ENCODE measurements around the gene CRB2. TPM values are rescaled to one million over a fixed set of nuclear protein-coding genes. Genes with fewer than 3 reads are reported as not detected.

CRB2 gene
- total and polyA plus RNA-seq, 2 donors (not counting 1 experiment from before 2014, with no cell fraction given), result not detected

DNA sequence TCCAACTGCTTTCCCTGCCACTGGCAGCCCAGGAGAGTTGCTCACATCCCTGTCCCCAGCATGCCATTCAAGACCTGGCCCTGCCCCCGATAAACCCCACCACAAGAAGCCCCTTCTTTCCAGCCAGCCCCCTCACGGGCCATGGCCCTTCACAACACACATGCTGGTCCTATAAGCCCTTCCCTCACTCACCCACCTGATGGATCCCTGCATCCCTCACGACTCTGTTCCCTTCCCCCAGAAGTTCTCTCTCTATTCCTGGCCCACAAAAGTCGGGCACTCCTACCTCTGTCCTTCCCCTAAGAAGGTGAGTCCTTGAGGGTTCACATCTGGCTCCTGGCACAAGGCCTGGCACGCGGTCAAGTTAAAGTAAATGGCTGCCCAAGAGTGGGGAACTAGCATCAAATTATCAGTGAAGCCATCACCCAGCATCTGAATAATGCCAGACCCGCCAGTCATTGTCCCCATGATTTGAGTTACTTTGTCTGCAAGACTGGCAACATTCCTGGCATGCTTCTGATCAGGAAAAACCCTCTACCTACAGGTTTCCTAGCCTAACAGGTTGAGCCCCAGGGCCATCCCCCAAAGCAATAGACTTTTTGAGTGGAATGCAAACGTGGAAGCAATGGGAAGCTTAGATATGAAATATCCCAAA, 65.9 kb downstream of the CRB2 start:
- Histone ChIP-seq H3K27ac (ENCODE audit: insufficient read depth, low read length) (no peak overlapping the region), H4K20me1 (ENCODE audit: control insufficient read depth, extremely low read depth, insufficient read depth, low read length) (no peaks in the 10 kb centered on the region), H3K36me3 (ENCODE audit: control insufficient read depth, insufficient read depth, low read length) (no peaks in the 10 kb centered on the region), H2AFZ (ENCODE audit: low read length) (no peak overlapping the region), H3K27me3 (ENCODE audit: control insufficient read depth, insufficient read depth, low read length) (no peaks in the 10 kb centered on the region), H3K4me3 (replicated peaks in 1 of 4; ENCODE audit: control extremely low read depth in 1 of 4, insufficient read depth in 1 of 4, low read depth in 3 of 4, low read length in 4 of 4) (no peak overlapping the region), H3K4me2 (ENCODE audit: extremely low read depth, insufficient read depth, low read length) (no peak overlapping the region), H3K9ac (ENCODE audit: insufficient read depth, low read length) (no peak overlapping the region), H3K79me2 (ENCODE audit: control insufficient read depth, insufficient read depth, low read length) (no peaks in the 10 kb centered on the region), H3K9me3 (ENCODE audit: control insufficient read depth, insufficient read depth, low read depth, low read length) (no peaks in the 10 kb centered on the region), H3K4me1 (ENCODE audit: control insufficient read depth, extremely low read depth, insufficient read depth, low read length) (no peaks in the 10 kb centered on the region)
- no peak for TF ChIP-seq EZH2 (IDR thresholded peaks at IDR 0.05; ENCODE audit: low read length, missing control alignments)
- TF ChIP-seq, protein P1, sequence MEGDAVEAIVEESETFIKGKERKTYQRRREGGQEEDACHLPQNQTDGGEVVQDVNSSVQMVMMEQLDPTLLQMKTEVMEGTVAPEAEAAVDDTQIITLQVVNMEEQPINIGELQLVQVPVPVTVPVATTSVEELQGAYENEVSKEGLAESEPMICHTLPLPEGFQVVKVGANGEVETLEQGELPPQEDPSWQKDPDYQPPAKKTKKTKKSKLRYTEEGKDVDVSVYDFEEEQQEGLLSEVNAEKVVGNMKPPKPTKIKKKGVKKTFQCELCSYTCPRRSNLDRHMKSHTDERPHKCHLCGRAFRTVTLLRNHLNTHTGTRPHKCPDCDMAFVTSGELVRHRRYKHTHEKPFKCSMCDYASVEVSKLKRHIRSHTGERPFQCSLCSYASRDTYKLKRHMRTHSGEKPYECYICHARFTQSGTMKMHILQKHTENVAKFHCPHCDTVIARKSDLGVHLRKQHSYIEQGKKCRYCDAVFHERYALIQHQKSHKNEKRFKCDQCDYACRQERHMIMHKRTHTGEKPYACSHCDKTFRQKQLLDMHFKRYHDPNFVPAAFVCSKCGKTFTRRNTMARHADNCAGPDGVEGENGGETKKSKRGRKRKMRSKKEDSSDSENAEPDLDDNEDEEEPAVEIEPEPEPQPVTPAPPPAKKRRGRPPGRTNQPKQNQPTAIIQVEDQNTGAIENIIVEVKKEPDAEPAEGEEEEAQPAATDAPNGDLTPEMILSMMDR (conservative IDR thresholded peaks at IDR 0.05 in 1 of 2, IDR thresholded peaks at IDR 0.05 in 1 of 2; ENCODE audit: low read depth in 1 of 2, low read length in 2 of 2), result no peak
- no peak for DNase-seq (ENCODE audit: low read depth in 2 of 2)

DNA sequence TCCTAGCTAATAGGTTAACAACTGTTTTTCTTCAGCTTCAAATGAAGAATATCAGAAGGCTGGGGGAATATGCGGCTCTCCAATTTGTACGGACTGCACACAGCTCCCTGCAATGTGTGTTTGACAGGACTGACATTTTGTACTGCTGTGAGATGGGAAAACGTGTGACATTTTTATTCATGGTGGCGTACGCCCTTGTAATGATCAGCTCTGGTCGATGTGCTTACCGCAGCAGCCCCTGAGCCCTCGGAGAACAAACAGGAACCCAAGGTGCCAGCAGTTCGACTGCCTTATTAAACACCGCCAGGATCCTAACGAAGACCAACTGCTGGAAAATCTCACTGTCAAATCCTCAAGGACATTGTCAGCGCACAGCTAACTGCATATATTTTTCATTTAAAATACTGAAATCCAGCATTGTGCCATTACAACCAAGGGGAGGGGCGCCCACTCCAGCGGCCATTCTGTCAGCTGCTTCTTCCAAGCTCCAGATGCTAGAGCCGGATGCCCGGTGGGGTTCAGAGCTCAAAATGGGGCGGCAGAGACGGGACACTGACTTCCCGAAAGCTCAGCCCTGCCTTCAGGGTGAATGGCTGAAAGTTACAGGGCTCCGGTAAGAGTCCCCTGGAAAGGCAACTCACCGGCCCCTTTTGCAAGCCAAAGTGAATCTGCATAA, 66.8 kb downstream of the CRB2 start:
- H3K27me3 ChIP-seq (ENCODE audit: control insufficient read depth, insufficient read depth, low read length), result no peaks in the 10 kb centered on the region
- H2AFZ ChIP-seq (ENCODE audit: low read length), result no peak overlapping the region
- no peaks in the 10 kb centered on the region for H3K4me1 ChIP-seq (ENCODE audit: control insufficient read depth, extremely low read depth, insufficient read depth, low read length)
- no peaks in the 10 kb centered on the region for H3K79me2 ChIP-seq (ENCODE audit: control insufficient read depth, insufficient read depth, low read length)
- no peak overlapping the region for H3K9ac ChIP-seq (ENCODE audit: insufficient read depth, low read length)
- no peak overlapping the region for H3K4me3 ChIP-seq (replicated peaks in 1 of 4; ENCODE audit: control extremely low read depth in 1 of 4, insufficient read depth in 1 of 4, low read depth in 3 of 4, low read length in 4 of 4)
- no peak overlapping the region for H3K27ac ChIP-seq (ENCODE audit: insufficient read depth, low read length)
- DNase-seq (ENCODE audit: low read depth in 2 of 2), result no peak
- H3K9me3 ChIP-seq (ENCODE audit: control insufficient read depth, insufficient read depth, low read depth, low read length), result no peaks in the 10 kb centered on the region
- H3K36me3 ChIP-seq (ENCODE audit: control insufficient read depth, insufficient read depth, low read length), result no peaks in the 10 kb centered on the region
- no peaks in the 10 kb centered on the region for H4K20me1 ChIP-seq (ENCODE audit: control insufficient read depth, extremely low read depth, insufficient read depth, low read length)
- no peak overlapping the region for H3K4me2 ChIP-seq (ENCODE audit: extremely low read depth, insufficient read depth, low read length)
- TF ChIP-seq EZH2 (IDR thresholded peaks at IDR 0.05; ENCODE audit: low read length, missing control alignments), result no peak
- TF ChIP-seq, protein P1 (conservative IDR thresholded peaks at IDR 0.05 in 1 of 2, IDR thresholded peaks at IDR 0.05 in 1 of 2; ENCODE audit: low read depth in 1 of 2, low read length in 2 of 2), result no peak

DNA sequence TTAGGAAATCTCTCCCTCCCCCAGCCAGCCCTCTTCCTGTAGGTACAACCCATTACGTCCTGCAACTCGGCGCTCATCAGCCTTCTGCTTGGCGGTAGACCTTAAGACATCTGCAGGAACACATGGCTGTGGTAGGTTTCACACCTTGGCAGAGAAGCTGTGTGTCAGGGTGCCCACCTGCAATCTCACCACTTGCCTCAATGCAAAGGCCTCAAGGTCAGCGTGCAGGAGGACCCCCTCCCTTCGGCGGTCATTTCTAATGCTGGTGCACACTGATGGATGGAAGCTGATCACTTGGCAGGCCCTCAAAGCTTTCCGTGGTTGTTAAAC, 67.3 kb downstream of the CRB2 start:
- Histone ChIP-seq H3K4me3 (replicated peaks in 1 of 4; ENCODE audit: control extremely low read depth in 1 of 4, insufficient read depth in 1 of 4, low read depth in 3 of 4, low read length in 4 of 4) (no peak overlapping the region), H3K9ac (ENCODE audit: insufficient read depth, low read length) (no peak overlapping the region), H3K4me1 (ENCODE audit: control insufficient read depth, extremely low read depth, insufficient read depth, low read length) (no peaks in the 10 kb centered on the region), H3K27ac (ENCODE audit: insufficient read depth, low read length) (no peak overlapping the region), H3K79me2 (ENCODE audit: control insufficient read depth, insufficient read depth, low read length) (no peaks in the 10 kb centered on the region), H3K27me3 (ENCODE audit: control insufficient read depth, insufficient read depth, low read length) (no peaks in the 10 kb centered on the region), H3K4me2 (ENCODE audit: extremely low read depth, insufficient read depth, low read length) (no peak overlapping the region), H3K9me3 (ENCODE audit: control insufficient read depth, insufficient read depth, low read depth, low read length) (no peaks in the 10 kb centered on the region), H2AFZ (ENCODE audit: low read length) (no peak overlapping the region), H4K20me1 (ENCODE audit: control insufficient read depth, extremely low read depth, insufficient read depth, low read length) (no peaks in the 10 kb centered on the region), H3K36me3 (ENCODE audit: control insufficient read depth, insufficient read depth, low read length) (no peaks in the 10 kb centered on the region)
- TF ChIP-seq, protein P1 (conservative IDR thresholded peaks at IDR 0.05 in 1 of 2, IDR thresholded peaks at IDR 0.05 in 1 of 2; ENCODE audit: low read depth in 1 of 2, low read length in 2 of 2), result no peak
- TF ChIP-seq EZH2 (IDR thresholded peaks at IDR 0.05; ENCODE audit: low read length, missing control alignments), result no peak
- DNase-seq (ENCODE audit: low read depth in 2 of 2), result no peak

Measured in fibroblast of lung (primary cell).